ENCODE results near the gene STK10.
"Not testable (repeated sequence)": the region's sequence is repeated elsewhere in the genome, so short reads cannot be mapped to it uniquely, and the experiment has no call there.

STK10 gene

GRCh38 chr5:172029876-172030275 is 158.1 kb downstream of the STK10 start:
- in situ Hi-C loops (cut with MboI; ENCODE audit: low sequenced_read_pairs) = no loop called here

GRCh38 chr5:172028167-172028566 is 159.9 kb downstream of the STK10 start:
- in situ Hi-C loops (cut with MboI; ENCODE audit: low sequenced_read_pairs) = no loop called here

GRCh38 chr5:172020110-172020786 is 167.8 kb downstream of the STK10 start:
- in situ Hi-C loops (cut with MboI; ENCODE audit: low sequenced_read_pairs) = not testable (repeated sequence)

GRCh38 chr5:172015346-172015745 is 172.7 kb downstream of the STK10 start:
- in situ Hi-C loops (cut with MboI; ENCODE audit: low sequenced_read_pairs) = no loop called here

GRCh38 chr5:172010278-172010677 is 177.7 kb downstream of the STK10 start:
- in situ Hi-C loops (cut with MboI; ENCODE audit: low sequenced_read_pairs) = no loop called here

- in situ Hi-C loops (cut with MboI; ENCODE audit: low sequenced_read_pairs) = no loop called here
Observed at GRCh38 chr5:172009536-172010270, 178.3 kb downstream of the STK10 start.

- in situ Hi-C loops (cut with MboI; ENCODE audit: low sequenced_read_pairs) = no loop called here
Observed at GRCh38 chr5:172008689-172009141, 179.3 kb downstream of the STK10 start.

- in situ Hi-C loops (cut with MboI; ENCODE audit: low sequenced_read_pairs) = no loop called here
Observed at GRCh38 chr5:172008111-172008455, 179.9 kb downstream of the STK10 start.

- in situ Hi-C loops (cut with MboI; ENCODE audit: low sequenced_read_pairs) = no loop called here
Observed at GRCh38 chr5:172007175-172008110, 180.6 kb downstream of the STK10 start.

GRCh38 chr5:172006321-172007174 is 181.5 kb downstream of the STK10 start, which contains the start of gene FBXW11:
Gene FBXW11, minus strand, starts transcription at chr5:172006638. Its CDS starts 136 bp downstream, at chr5:172006502.
- in situ Hi-C loops (cut with MboI; ENCODE audit: low sequenced_read_pairs) = no loop called here

GRCh38 chr5:172005708-172006320 is 182.2 kb downstream of the STK10 start:
- in situ Hi-C loops (cut with MboI; ENCODE audit: low sequenced_read_pairs) = no loop called here

- in situ Hi-C loops (cut with MboI; ENCODE audit: low sequenced_read_pairs) = no loop called here
Observed at GRCh38 chr5:172004824-172005237, 183.2 kb downstream of the STK10 start.

GRCh38 chr5:172003746-172004145 is 184.3 kb downstream of the STK10 start:
- in situ Hi-C loops (cut with MboI; ENCODE audit: low sequenced_read_pairs) = no loop called here

GRCh38 chr5:172002840-172003512 is 185.0 kb downstream of the STK10 start:
- in situ Hi-C loops (cut with MboI; ENCODE audit: low sequenced_read_pairs) = no loop called here

GRCh38 chr5:172002310-172002709 is 185.7 kb downstream of the STK10 start:
- in situ Hi-C loops (cut with MboI; ENCODE audit: low sequenced_read_pairs) = no loop called here

GRCh38 chr5:171999877-172000276 is 188.1 kb downstream of the STK10 start:
- in situ Hi-C loops (cut with MboI; ENCODE audit: low sequenced_read_pairs) = no loop called here

GRCh38 chr5:171999100-171999499 is 188.9 kb downstream of the STK10 start:
- in situ Hi-C loops (cut with MboI; ENCODE audit: low sequenced_read_pairs) = no loop called here

- in situ Hi-C loops (cut with MboI; ENCODE audit: low sequenced_read_pairs) = no loop called here
Observed at GRCh38 chr5:171997011-171997410, 191.0 kb downstream of the STK10 start.

- in situ Hi-C loops (cut with MboI; ENCODE audit: low sequenced_read_pairs) = no loop called here
Observed at GRCh38 chr5:171992813-171993212, 195.2 kb downstream of the STK10 start.

Data from hTERT RPE-1 (cell line).